ENCODE results near the gene PPP1R1A.

PPP1R1A gene

GRCh38 chr12:54562750-54563356, 25.6 kb downstream of the PPP1R1A start:
- H3K36me3 ChIP-seq (ENCODE audit: insufficient read depth, low read length): no peaks in the 10 kb centered on the region
- ATAC-seq (ENCODE audit: insufficient read depth, low read depth): no peak
- TF ChIP-seq EZH2 (IDR thresholded peaks at IDR 0.05; ENCODE audit: borderline replicate concordance, low read depth, low read length, severe bottlenecking): no peak
- TF ChIP-seq, protein P1, sequence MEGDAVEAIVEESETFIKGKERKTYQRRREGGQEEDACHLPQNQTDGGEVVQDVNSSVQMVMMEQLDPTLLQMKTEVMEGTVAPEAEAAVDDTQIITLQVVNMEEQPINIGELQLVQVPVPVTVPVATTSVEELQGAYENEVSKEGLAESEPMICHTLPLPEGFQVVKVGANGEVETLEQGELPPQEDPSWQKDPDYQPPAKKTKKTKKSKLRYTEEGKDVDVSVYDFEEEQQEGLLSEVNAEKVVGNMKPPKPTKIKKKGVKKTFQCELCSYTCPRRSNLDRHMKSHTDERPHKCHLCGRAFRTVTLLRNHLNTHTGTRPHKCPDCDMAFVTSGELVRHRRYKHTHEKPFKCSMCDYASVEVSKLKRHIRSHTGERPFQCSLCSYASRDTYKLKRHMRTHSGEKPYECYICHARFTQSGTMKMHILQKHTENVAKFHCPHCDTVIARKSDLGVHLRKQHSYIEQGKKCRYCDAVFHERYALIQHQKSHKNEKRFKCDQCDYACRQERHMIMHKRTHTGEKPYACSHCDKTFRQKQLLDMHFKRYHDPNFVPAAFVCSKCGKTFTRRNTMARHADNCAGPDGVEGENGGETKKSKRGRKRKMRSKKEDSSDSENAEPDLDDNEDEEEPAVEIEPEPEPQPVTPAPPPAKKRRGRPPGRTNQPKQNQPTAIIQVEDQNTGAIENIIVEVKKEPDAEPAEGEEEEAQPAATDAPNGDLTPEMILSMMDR (IDR thresholded peaks at IDR 0.05; ENCODE audit: borderline replicate concordance, extremely low read depth, low read length, poor library complexity, severe bottlenecking): no peak

DNA sequence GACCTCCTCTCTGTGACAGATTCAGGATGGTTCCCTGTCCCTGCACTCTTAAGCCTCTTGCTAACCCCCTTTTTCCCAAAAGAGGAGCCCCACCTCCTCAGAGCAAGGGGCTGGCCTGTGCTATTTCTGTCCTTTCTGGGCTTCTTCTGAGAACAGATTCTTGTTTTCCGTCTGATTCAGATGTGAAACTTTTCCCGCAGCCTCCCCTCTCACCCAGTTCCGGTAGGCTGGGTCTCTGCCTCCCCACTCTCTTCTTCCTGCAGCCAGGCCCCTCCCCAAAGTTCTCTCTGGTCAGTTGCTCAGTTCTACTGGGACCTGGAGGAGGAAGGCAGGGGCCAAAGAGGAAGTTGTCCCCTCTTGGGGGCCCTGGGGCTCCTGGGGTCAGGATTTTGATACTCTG, 27.3 kb downstream of the PPP1R1A start:
- Histone ChIP-seq H3K9ac (ENCODE audit: low read depth, low read length) (no peak overlapping the region), H3K36me3 (ENCODE audit: insufficient read depth, low read length) (no peaks in the 10 kb centered on the region), H2AFZ (ENCODE audit: low read depth, low read length) (no peak overlapping the region), H3K4me2 (ENCODE audit: insufficient read depth, low read length) (no peak overlapping the region), H3K27ac (ENCODE audit: low read length) (no peak overlapping the region), H4K20me1 (ENCODE audit: insufficient read depth, low read length) (no peaks in the 10 kb centered on the region), H3K4me1 (ENCODE audit: insufficient read depth, low read length) (no peaks in the 10 kb centered on the region), H3K27me3 (ENCODE audit: insufficient read depth, low read length, poor library complexity) (no peaks in the 10 kb centered on the region), H3K9me3 (ENCODE audit: insufficient read depth, low read length, severe bottlenecking) (no peaks in the 10 kb centered on the region), H3K4me3 (ENCODE audit: low read depth in 1 of 2, low read length in 2 of 2) (no peak overlapping the region), H3K79me2 (ENCODE audit: insufficient read depth, low read length) (no peaks in the 10 kb centered on the region)
- ATAC-seq (ENCODE audit: insufficient read depth, low read depth) (no peak), DNase-seq (no peak)
- TF ChIP-seq, protein P1 (IDR thresholded peaks at IDR 0.05; ENCODE audit: borderline replicate concordance, extremely low read depth, low read length, poor library complexity, severe bottlenecking): no peak
- no peak for TF ChIP-seq EZH2 (IDR thresholded peaks at IDR 0.05; ENCODE audit: borderline replicate concordance, low read depth, low read length, severe bottlenecking)

More at GRCh38 chr12:54562750-54563356, 25.6 kb downstream of the PPP1R1A start:
- no peaks in the 10 kb centered on the region for H3K79me2 ChIP-seq (ENCODE audit: insufficient read depth, low read length)
- H3K4me1 ChIP-seq (ENCODE audit: insufficient read depth, low read length): no peaks in the 10 kb centered on the region
- H3K9me3 ChIP-seq (ENCODE audit: insufficient read depth, low read length, severe bottlenecking): no peaks in the 10 kb centered on the region
- H3K4me3 ChIP-seq (ENCODE audit: low read depth in 1 of 2, low read length in 2 of 2): no peak overlapping the region
- no peak overlapping the region for H3K4me2 ChIP-seq (ENCODE audit: insufficient read depth, low read length)
- DNase-seq: no peak
- H4K20me1 ChIP-seq (ENCODE audit: insufficient read depth, low read length): no peaks in the 10 kb centered on the region
- H3K9ac ChIP-seq (ENCODE audit: low read depth, low read length): no peak overlapping the region
- no peak overlapping the region for H3K27ac ChIP-seq (ENCODE audit: low read length)
- H2AFZ ChIP-seq (ENCODE audit: low read depth, low read length): no peak overlapping the region
- no peaks in the 10 kb centered on the region for H3K27me3 ChIP-seq (ENCODE audit: insufficient read depth, low read length, poor library complexity)

GRCh38 chr12:54560374-54560858, 28.0 kb downstream of the PPP1R1A start:
- Histone ChIP-seq H3K4me3 (ENCODE audit: low read depth in 1 of 2, low read length in 2 of 2) (no peak overlapping the region), H3K27ac (ENCODE audit: low read length) (no peak overlapping the region), H3K36me3 (ENCODE audit: insufficient read depth, low read length) (no peaks in the 10 kb centered on the region), H3K4me1 (ENCODE audit: insufficient read depth, low read length) (no peaks in the 10 kb centered on the region), H4K20me1 (ENCODE audit: insufficient read depth, low read length) (no peaks in the 10 kb centered on the region), H3K9me3 (ENCODE audit: insufficient read depth, low read length, severe bottlenecking) (no peaks in the 10 kb centered on the region), H3K4me2 (ENCODE audit: insufficient read depth, low read length) (no peak overlapping the region), H3K27me3 (ENCODE audit: insufficient read depth, low read length, poor library complexity) (no peaks in the 10 kb centered on the region), H3K9ac (ENCODE audit: low read depth, low read length) (no peak overlapping the region), H3K79me2 (ENCODE audit: insufficient read depth, low read length) (no peaks in the 10 kb centered on the region), H2AFZ (ENCODE audit: low read depth, low read length) (no peak overlapping the region)
- TF ChIP-seq, protein P1 (IDR thresholded peaks at IDR 0.05; ENCODE audit: borderline replicate concordance, extremely low read depth, low read length, poor library complexity, severe bottlenecking): no peak
- no peak for TF ChIP-seq EZH2 (IDR thresholded peaks at IDR 0.05; ENCODE audit: borderline replicate concordance, low read depth, low read length, severe bottlenecking)
- ATAC-seq (ENCODE audit: insufficient read depth, low read depth) (no peak), DNase-seq (no peak)

Measured in DND-41 (cell line).